ENCODE data around the gene OR4E1.
"Not testable (repeated sequence)": the region's sequence is repeated elsewhere in the genome, so short reads cannot be mapped to it uniquely, and the experiment has no call there.

Gene OR4E1

DNA sequence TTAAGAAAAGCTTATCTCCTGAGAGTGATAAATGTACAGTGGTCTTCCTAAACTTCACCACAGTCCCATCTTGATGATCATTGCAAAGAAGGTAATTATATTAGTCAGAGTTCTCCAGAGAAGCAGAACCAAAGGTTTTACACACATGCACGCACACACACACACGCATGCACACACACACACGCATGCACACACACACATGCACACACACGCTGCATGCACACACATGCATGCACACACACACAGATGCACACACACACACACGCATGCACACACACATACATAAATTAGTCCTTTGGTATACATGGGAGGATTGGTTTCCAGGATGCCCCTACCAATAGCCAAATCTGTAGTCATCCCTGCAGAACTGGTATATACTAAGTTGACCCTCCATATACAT, 19.4 kb downstream of the OR4E1 start:
- H3K9me3 ChIP-seq (ENCODE audit: control insufficient read depth in 2 of 2, low read length in 2 of 2): no peaks in the 10 kb centered on the region

GRCh38 chr14:21653331-21653885, 20.2 kb downstream of the OR4E1 start, which contains the start of gene OR4E2:
Gene OR4E2, plus strand, starts transcription at chr14:21653835. Its CDS starts 11,248 bp downstream, at chr14:21665083.
- Histone ChIP-seq H3K4me3 (ENCODE audit: low read length in 2 of 2) (no peak within 1 kb of the TSS), H3K4me1 (ENCODE audit: control insufficient read depth, insufficient read depth, low read length) (no peaks in the 10 kb centered on the region), H3K36me3 (ENCODE audit: control insufficient read depth in 2 of 2, insufficient read depth in 2 of 2, low read length in 2 of 2) (no peaks in the 10 kb centered on the region), H3K9ac (ENCODE audit: low read length in 2 of 2) (no peak within 1 kb of the TSS), H3K27me3 (ENCODE audit: control insufficient read depth in 1 of 2, insufficient read depth in 2 of 2, low read length in 2 of 2) (peaks cover 0 to 6% of the 10 kb centered on the region in 2 donors), H3K9me3 (ENCODE audit: control insufficient read depth in 2 of 2, low read length in 2 of 2) (no peaks in the 10 kb centered on the region), H3K27ac (ENCODE audit: low read length) (no peak within 1 kb of the TSS)

More for the DNA sequence above, 19.4 kb downstream of the OR4E1 start:
- H3K4me3 ChIP-seq (ENCODE audit: low read length in 2 of 2): no peak overlapping the region
- H3K27me3 ChIP-seq (ENCODE audit: control insufficient read depth in 1 of 2, insufficient read depth in 2 of 2, low read length in 2 of 2): peaks cover 0 to 6% of the 10 kb centered on the region in 2 donors
- H3K9ac ChIP-seq (ENCODE audit: low read length in 2 of 2): no peak overlapping the region
- no peaks in the 10 kb centered on the region for H3K36me3 ChIP-seq (ENCODE audit: control insufficient read depth in 2 of 2, insufficient read depth in 2 of 2, low read length in 2 of 2)
- H3K27ac ChIP-seq (ENCODE audit: low read length): no peak overlapping the region
- no peaks in the 10 kb centered on the region for H3K4me1 ChIP-seq (ENCODE audit: control insufficient read depth, insufficient read depth, low read length)

DNA sequence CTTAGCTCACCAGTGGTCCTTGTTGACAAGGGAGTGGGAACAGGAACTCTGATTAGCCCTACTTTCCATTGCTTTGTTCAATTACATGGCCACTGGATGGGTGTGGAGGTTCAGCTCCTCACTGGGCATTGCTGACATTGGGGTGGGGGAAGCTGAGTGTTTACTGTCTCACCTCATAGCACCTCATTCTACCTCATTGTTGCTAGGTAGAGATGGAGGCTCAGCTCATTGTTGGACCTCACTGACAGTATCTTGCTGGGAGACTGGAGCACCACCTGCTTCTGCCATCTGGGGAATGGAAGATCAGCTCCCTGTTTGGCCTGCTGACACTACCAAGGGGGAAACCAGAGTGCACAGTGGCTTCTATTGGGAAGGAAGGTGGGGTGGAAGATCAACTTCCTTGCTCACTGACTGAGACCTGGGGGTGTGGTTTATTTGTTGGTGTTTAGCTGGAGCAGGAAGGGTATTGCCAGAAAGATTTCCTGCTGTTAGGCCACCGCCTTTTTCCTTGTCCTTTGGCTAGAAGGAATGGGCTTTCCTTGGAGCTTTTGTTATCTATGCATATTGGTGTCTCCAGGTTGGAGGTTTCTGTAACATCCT, 21.3 kb downstream of the OR4E1 start:
- Histone ChIP-seq H3K4me1 (ENCODE audit: control insufficient read depth, insufficient read depth, low read length) (no peaks in the 10 kb centered on the region), H3K9ac (ENCODE audit: low read length in 2 of 2) (no peak overlapping the region), H3K27ac (ENCODE audit: low read length) (no peak overlapping the region), H3K4me3 (ENCODE audit: low read length in 2 of 2) (no peak overlapping the region), H3K9me3 (ENCODE audit: control insufficient read depth in 2 of 2, low read length in 2 of 2) (no peaks in the 10 kb centered on the region), H3K36me3 (ENCODE audit: control insufficient read depth in 2 of 2, insufficient read depth in 2 of 2, low read length in 2 of 2) (no peaks in the 10 kb centered on the region), H3K27me3 (ENCODE audit: control insufficient read depth in 1 of 2, insufficient read depth in 2 of 2, low read length in 2 of 2) (peaks cover 0 to 6% of the 10 kb centered on the region in 2 donors)

DNA sequence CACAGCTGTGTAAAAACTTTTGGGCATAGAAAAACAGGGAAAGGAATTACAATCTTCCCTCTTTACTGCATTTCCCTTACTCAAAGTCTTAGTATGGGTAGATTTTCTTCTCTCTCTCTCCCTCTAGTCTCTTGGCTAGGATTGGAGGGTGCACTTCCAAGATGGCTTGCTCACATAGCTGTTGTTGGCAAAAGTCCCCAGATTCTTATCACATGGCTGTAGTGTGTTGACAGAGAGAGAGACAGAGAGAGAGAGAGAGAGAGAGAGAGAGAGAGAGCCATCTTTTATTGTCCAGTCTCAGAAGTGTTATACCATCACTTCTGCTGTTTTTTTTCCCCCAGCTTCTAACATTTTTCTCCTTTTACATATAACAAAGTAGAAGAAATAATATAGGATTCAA, 26.2 kb downstream of the OR4E1 start:
- H3K36me3 ChIP-seq (ENCODE audit: control insufficient read depth in 2 of 2, insufficient read depth in 2 of 2, low read length in 2 of 2): no peaks in the 10 kb centered on the region
- H3K4me3 ChIP-seq (ENCODE audit: low read length in 2 of 2): no peak overlapping the region
- H3K27ac ChIP-seq (ENCODE audit: low read length): no peak overlapping the region
- no peaks in the 10 kb centered on the region for H3K4me1 ChIP-seq (ENCODE audit: control insufficient read depth, insufficient read depth, low read length)
- peaks cover 0 to 6% of the 10 kb centered on the region in 2 donors for H3K27me3 ChIP-seq (ENCODE audit: control insufficient read depth in 1 of 2, insufficient read depth in 2 of 2, low read length in 2 of 2)
- H3K9ac ChIP-seq (ENCODE audit: low read length in 2 of 2): no peak overlapping the region
- H3K9me3 ChIP-seq (ENCODE audit: control insufficient read depth in 2 of 2, low read length in 2 of 2): no peaks in the 10 kb centered on the region

GRCh38 chr14:21643407-21643806, 30.2 kb downstream of the OR4E1 start:
- Histone ChIP-seq H3K4me1 (ENCODE audit: control insufficient read depth, insufficient read depth, low read length) (no peaks in the 10 kb centered on the region), H3K36me3 (ENCODE audit: control insufficient read depth in 2 of 2, insufficient read depth in 2 of 2, low read length in 2 of 2) (no peaks in the 10 kb centered on the region), H3K27ac (ENCODE audit: low read length) (no peak overlapping the region), H3K27me3 (ENCODE audit: control insufficient read depth in 1 of 2, insufficient read depth in 2 of 2, low read length in 2 of 2) (no peaks in the 10 kb centered on the region), H3K9me3 (ENCODE audit: control insufficient read depth in 2 of 2, low read length in 2 of 2) (no peaks in the 10 kb centered on the region), H3K9ac (ENCODE audit: low read length in 2 of 2) (no peak overlapping the region), H3K4me3 (ENCODE audit: low read length in 2 of 2) (no peak overlapping the region)

DNA sequence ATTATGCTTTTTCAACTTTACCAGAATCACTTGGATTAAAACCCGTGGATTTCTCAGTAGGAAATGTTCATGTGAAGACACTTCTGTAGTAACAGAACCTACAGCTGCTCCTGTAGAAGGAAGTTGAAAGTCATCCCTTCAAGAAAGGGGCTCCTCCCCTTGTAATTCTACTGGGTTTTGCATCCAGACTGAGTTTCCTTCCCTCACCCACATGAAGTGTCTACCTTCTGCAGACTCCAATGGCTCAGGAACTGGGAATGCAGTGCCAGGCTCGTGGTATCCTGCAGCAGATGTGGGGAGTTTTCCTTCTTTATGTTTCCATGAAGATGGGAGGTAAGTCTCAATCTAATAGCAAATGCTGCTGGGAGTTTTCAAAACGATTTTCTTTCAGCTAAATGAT, 30.9 kb downstream of the OR4E1 start:
- Histone ChIP-seq H3K27ac (ENCODE audit: low read length) (no peak overlapping the region), H3K27me3 (ENCODE audit: control insufficient read depth in 1 of 2, insufficient read depth in 2 of 2, low read length in 2 of 2) (no peaks in the 10 kb centered on the region), H3K9ac (ENCODE audit: low read length in 2 of 2) (no peak overlapping the region), H3K4me3 (ENCODE audit: low read length in 2 of 2) (no peak overlapping the region), H3K4me1 (ENCODE audit: control insufficient read depth, insufficient read depth, low read length) (no peaks in the 10 kb centered on the region), H3K36me3 (ENCODE audit: control insufficient read depth in 2 of 2, insufficient read depth in 2 of 2, low read length in 2 of 2) (no peaks in the 10 kb centered on the region), H3K9me3 (ENCODE audit: control insufficient read depth in 2 of 2, low read length in 2 of 2) (no peaks in the 10 kb centered on the region)

DNA sequence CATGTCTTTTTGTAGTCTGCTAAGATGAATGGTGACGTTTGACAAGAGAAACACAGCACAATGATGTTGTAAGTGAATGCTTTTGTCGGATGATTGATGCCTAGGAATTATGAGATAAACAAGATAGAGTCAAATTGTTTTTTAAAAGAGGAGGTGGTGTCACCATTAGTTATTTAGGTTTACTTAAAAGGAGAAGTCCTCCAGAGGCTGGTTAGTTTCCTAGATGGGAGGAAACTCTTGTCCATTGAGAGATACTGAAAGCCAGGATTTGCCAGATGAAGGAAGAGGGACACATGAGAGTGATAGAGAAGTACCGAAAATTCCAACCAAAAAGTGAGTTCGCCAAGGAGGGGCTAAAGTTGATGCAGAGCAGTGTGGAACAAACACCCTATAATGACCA, 38.8 kb downstream of the OR4E1 start, which contains the start of gene OR10G2:
TSS of gene OR10G2 (minus strand) at position 101 of the 400 bp plus-strand sequence. CDS start at position 3, 98 bp downstream.
- Histone ChIP-seq H3K27me3 (ENCODE audit: control insufficient read depth in 1 of 2, insufficient read depth in 2 of 2, low read length in 2 of 2) (no peaks in the 10 kb centered on the region), H3K4me3 (ENCODE audit: low read length in 2 of 2) (no peak within 1 kb of the TSS), H3K9me3 (ENCODE audit: control insufficient read depth in 2 of 2, low read length in 2 of 2) (no peaks in the 10 kb centered on the region), H3K4me1 (ENCODE audit: control insufficient read depth, insufficient read depth, low read length) (no peaks in the 10 kb centered on the region), H3K27ac (ENCODE audit: low read length) (no peak within 1 kb of the TSS), H3K9ac (ENCODE audit: low read length in 2 of 2) (no peak within 1 kb of the TSS), H3K36me3 (ENCODE audit: control insufficient read depth in 2 of 2, insufficient read depth in 2 of 2, low read length in 2 of 2) (no peaks in the 10 kb centered on the region)

- Histone ChIP-seq H3K36me3 (ENCODE audit: control insufficient read depth in 2 of 2, insufficient read depth in 2 of 2, low read length in 2 of 2) (no peaks in the 10 kb centered on the region), H3K27ac (ENCODE audit: low read length) (no peak overlapping the region), H3K4me1 (ENCODE audit: control insufficient read depth, insufficient read depth, low read length) (no peaks in the 10 kb centered on the region), H3K9ac (ENCODE audit: low read length in 2 of 2) (no peak overlapping the region), H3K9me3 (ENCODE audit: control insufficient read depth in 2 of 2, low read length in 2 of 2) (no peaks in the 10 kb centered on the region), H3K4me3 (ENCODE audit: low read length in 2 of 2) (no peak overlapping the region), H3K27me3 (ENCODE audit: control insufficient read depth in 1 of 2, insufficient read depth in 2 of 2, low read length in 2 of 2) (no peaks in the 10 kb centered on the region)
These were observed 42.5 kb downstream of the OR4E1 start for GRCh38 chr14:21631084-21631483.

DNA sequence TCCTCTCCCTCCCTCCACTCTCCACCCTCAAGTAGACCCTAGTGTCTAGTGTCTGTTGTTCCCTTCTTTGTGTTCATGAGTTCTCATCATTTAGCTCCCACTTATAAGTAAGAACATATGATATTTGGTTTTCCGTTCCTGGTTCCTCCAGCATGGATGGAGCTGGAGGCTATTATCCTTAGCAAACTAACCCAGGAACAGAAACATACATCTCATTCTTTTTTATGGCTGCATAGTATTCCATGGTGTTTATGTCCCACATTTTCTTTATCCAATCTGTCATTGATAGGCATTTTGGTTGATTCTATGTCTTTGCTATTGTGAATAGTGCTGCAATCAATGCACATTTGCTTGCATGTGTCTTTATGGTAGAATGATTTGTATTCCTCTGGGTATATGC, 43.1 kb downstream of the OR4E1 start:
- not testable (repeated sequence) for H3K4me1 ChIP-seq (ENCODE audit: control insufficient read depth, insufficient read depth, low read length); H3K4me3 ChIP-seq (ENCODE audit: low read length in 2 of 2); H3K27me3 ChIP-seq (ENCODE audit: control insufficient read depth in 1 of 2, insufficient read depth in 2 of 2, low read length in 2 of 2); H3K36me3 ChIP-seq (ENCODE audit: control insufficient read depth in 2 of 2, insufficient read depth in 2 of 2, low read length in 2 of 2); H3K9ac ChIP-seq (ENCODE audit: low read length in 2 of 2); H3K9me3 ChIP-seq (ENCODE audit: control insufficient read depth in 2 of 2, low read length in 2 of 2); H3K27ac ChIP-seq (ENCODE audit: low read length)

- no peaks in the 10 kb centered on the region for H3K36me3 ChIP-seq (ENCODE audit: control insufficient read depth in 2 of 2, insufficient read depth in 2 of 2, low read length in 2 of 2)
- H3K27me3 ChIP-seq (ENCODE audit: control insufficient read depth in 1 of 2, insufficient read depth in 2 of 2, low read length in 2 of 2): peaks cover 0 to 2% of the 10 kb centered on the region in 2 donors
- no peak overlapping the region for H3K27ac ChIP-seq (ENCODE audit: low read length)
- H3K9ac ChIP-seq (ENCODE audit: low read length in 2 of 2): no peak overlapping the region
- H3K4me3 ChIP-seq (ENCODE audit: low read length in 2 of 2): no peak overlapping the region
- no peaks in the 10 kb centered on the region for H3K4me1 ChIP-seq (ENCODE audit: control insufficient read depth, insufficient read depth, low read length)
- H3K9me3 ChIP-seq (ENCODE audit: control insufficient read depth in 2 of 2, low read length in 2 of 2): no peaks in the 10 kb centered on the region
These were observed 47.0 kb downstream of the OR4E1 start for GRCh38 chr14:21626491-21627230.

All from stomach smooth muscle (tissue), 2 donors.